ENCODE data around the gene ALDH1A3.

ALDH1A3 gene

GRCh38 chr15:100958326-100959065, 78.9 kb downstream of the ALDH1A3 start:
- peak; percentile 24 to 27 for DNase-seq

- DNase-seq: no peak
Measured at GRCh38 chr15:100959066-100960050, 79.7 kb downstream of the ALDH1A3 start.

Measured in inflammatory macrophage (primary cell).